CD4-positive, alpha-beta memory T cell (primary cell): Measurements from ENCODE around the gene SERPINH1. TPM values are rescaled to one million over a fixed set of nuclear protein-coding genes. Genes with fewer than 3 reads are reported as not detected.

ENCODE experiments used
- CTCF ChIA-PET: fragments of 350-600 bp; sonication (Branson Sonifier 250); formaldehyde crosslinking; loops from one replicate; lab custom pipeline; 2021; ENCODE audit warnings: inconsistent platforms; ENCODE audit not compliant: partially characterized antibody; lab: Charles Lee
- POLR2A ChIA-PET: fragments of 350-600 bp; sonication (Branson Sonifier 250); formaldehyde crosslinking; loops from one replicate; lab custom pipeline; 2021; ENCODE audit not compliant: partially characterized antibody; lab: Charles Lee
- DNase-seq, 5 donors: peaks; one replicate each; pipeline versions ENCODE4 v3.0.0 to v3.0.0-alpha.2; 2020 to 2022; ENCODE audit warnings: mixed read lengths in 1 of 5
- H3K27ac ChIP-seq: one replicate; pipeline ENCODE4 v1.7.0; 2013; ENCODE audit warnings: low read depth, low read length
- H3K27me3 ChIP-seq: 2 replicates; pipeline ENCODE4 v1.7.0; 2013; ENCODE audit warnings: mild to moderate bottlenecking, low read length, moderate library complexity; ENCODE audit not compliant: insufficient read depth
- H3K36me3 ChIP-seq: 2 replicates; pipeline ENCODE4 v1.7.0; 2013; ENCODE audit warnings: mild to moderate bottlenecking, low read length, moderate library complexity; ENCODE audit not compliant: insufficient read depth
- H3K4me1 ChIP-seq: 2 replicates; pipeline ENCODE4 v1.7.0; 2013; ENCODE audit warnings: mild to moderate bottlenecking, low read length, moderate library complexity; ENCODE audit not compliant: insufficient read depth
- H3K4me3 ChIP-seq, 2 donors: one replicate each; pipeline ENCODE4 v1.7.0; 2013; ENCODE audit warnings: low read length in 2 of 2, mild to moderate bottlenecking in 1 of 2
- H3K9me3 ChIP-seq, 2 donors: one replicate each; pipeline ENCODE4 v1.7.0; 2013; ENCODE audit warnings: low read length in 2 of 2, control low read depth in 1 of 2; ENCODE audit not compliant: control insufficient read depth in 1 of 2
- H3K27ac Mint-ChIP-seq, 7 donors: one replicate each; pipeline ENCODE4 v1.8.0; 2020 to 2021; ENCODE audit warnings: mixed read lengths in 7 of 7, mild to moderate bottlenecking in 6 of 7, inconsistent platforms in 3 of 7, moderate library complexity in 3 of 7
- H3K27me3 Mint-ChIP-seq, 2 donors: one replicate each; pipeline ENCODE4 v1.8.0; 2020 to 2021; ENCODE audit warnings: mixed read lengths in 2 of 2
- H3K36me3 Mint-ChIP-seq, 2 donors: one replicate each; pipeline ENCODE4 v1.8.0; 2020 to 2021; ENCODE audit warnings: mixed read lengths in 2 of 2, inconsistent platforms in 1 of 2, mild to moderate bottlenecking in 1 of 2
- H3K4me1 Mint-ChIP-seq, 4 donors: one replicate each; pipeline ENCODE4 v1.8.0; 2020 to 2021; ENCODE audit warnings: mixed read lengths in 4 of 4, mild to moderate bottlenecking in 1 of 4
- H3K4me3 Mint-ChIP-seq, 8 donors: one replicate each; pipeline ENCODE4 v1.8.0; 2020 to 2021; ENCODE audit warnings: mixed read lengths in 8 of 8, mild to moderate bottlenecking in 7 of 8, moderate library complexity in 6 of 8, inconsistent platforms in 3 of 8
- H3K9me3 Mint-ChIP-seq, 8 donors: one replicate each; pipeline ENCODE4 v1.8.0; 2020 to 2021; ENCODE audit warnings: mixed read lengths in 8 of 8, mild to moderate bottlenecking in 5 of 8, inconsistent platforms in 3 of 8, moderate library complexity in 1 of 8
- intact Hi-C: fragments of 100-400 bp; cut with micrococcal nuclease; formaldehyde crosslinking; loops from one replicate; pipeline ENCODE4 v1.15.1; 2023
- polyA plus RNA-seq, 2 donors: library from polyadenylated mRNA; unstranded; fragments of 300-500 nt; fragmentation: Illumina TruSeq; gene quantifications; one replicate each; pipeline ENCODE4 v1.2.3, GENCODE V29; 2021
- total RNA-seq, 2 experiments: library from RNA; stranded (reverse); gene quantifications; one replicate each; pipeline ENCODE4 v1.2.3, GENCODE V29; 2021

SERPINH1 gene
- total and polyA plus RNA-seq, 4 experiments from 2014 or later: 1.1 to 16.2 (median 11.3) TPM

DNA sequence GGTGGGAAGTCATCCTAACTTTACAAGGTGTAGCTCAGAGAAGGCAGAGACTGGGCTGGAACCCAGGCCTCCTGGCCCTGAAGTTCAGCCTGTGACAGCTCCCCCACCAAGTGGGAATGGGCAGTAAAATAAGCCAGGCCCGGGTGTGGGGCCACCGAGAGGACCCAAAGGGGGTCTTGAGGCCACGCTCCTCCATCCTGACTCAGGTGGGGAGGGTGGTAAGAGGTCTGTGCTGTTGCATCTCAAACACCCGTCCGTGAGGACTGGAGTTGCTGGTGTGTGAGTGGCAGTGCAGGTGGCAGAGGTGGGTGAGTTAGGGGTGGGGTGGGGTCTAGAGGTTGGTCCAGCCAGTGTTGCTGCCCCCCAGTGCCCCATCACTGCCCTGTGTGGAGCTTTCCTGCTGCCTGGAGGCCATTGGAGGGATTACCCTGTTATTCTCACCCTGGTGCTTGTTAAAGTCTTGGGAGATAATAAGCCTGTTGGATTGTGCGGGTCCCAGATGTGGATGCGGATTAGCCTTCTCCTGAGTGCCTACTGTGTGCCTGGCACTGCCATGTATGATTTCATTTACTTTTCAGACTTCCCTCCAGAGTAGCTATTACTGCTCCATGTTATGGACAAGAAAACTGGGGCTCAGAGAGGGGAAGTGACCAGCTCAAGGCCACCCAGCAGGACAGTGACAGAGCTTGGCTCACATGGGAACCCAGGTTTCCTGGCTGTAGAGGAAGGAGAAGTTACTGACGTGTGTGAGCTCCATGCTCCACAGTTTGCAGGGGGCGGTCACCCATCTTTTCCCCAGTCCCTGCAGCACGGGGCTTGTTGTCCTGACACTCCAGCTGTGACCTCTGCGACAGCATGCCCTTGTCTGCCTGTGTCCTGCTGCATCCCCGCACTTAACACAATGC is 12.9 kb downstream of the SERPINH1 start:
- no peak overlapping the region for H3K4me3 Mint-ChIP-seq
- H3K9me3 Mint-ChIP-seq: no peaks in the 10 kb centered on the region
- Histone ChIP-seq H3K9me3 (no peaks in the 10 kb centered on the region), H3K4me1 (no peaks in the 10 kb centered on the region), H3K4me3 (no peak overlapping the region), H3K27ac (no peak overlapping the region), H3K27me3 (no peaks in the 10 kb centered on the region), H3K36me3 (peaks cover 22% of the 10 kb centered on the region)
- no peak for DNase-seq
- intact Hi-C loops: no loop called here
- ChIA-PET POLR2A (no interaction called here), CTCF (interaction anchor here (0.9 to 4.1 kb wide), 7 partner anchors 10 to 190 kb away, joined by 3 to 28 read pairs (median 4); no protein-coding TSS in a partner anchor)
- peak overlapping the region in 1 of 7 donors; percentile 52 for H3K27ac Mint-ChIP-seq
- H3K4me1 Mint-ChIP-seq: no peaks in the 10 kb centered on the region
- peaks cover 0 to 2% of the 10 kb centered on the region in 2 donors for H3K27me3 Mint-ChIP-seq
- H3K36me3 Mint-ChIP-seq: peaks cover 12 to 31% of the 10 kb centered on the region in 2 donors

DNA sequence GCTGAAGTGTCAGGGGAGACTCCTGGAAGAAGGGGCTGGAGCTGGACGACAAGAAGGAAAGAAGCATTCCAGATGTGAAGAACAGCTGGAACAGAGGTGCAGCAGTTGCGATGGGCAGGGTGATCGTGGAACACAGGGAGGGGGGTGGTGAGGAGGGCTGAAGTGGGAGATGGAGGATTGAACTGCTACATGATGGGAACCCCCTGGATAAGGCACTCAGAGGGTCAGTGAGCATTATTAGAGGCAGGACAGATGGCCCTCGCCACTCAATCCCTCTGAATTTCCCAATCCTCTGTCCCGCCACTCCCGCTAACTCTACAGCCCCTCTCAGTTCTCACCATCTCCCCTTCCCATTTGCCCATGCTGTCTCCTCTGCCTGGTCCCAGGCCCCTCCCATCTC is 14.0 kb downstream of the SERPINH1 start:
- H3K4me1 Mint-ChIP-seq: no peaks in the 10 kb centered on the region
- H3K4me3 Mint-ChIP-seq: no peak overlapping the region
- Histone ChIP-seq H3K4me3 (no peak overlapping the region), H3K27me3 (no peaks in the 10 kb centered on the region), H3K4me1 (no peaks in the 10 kb centered on the region), H3K36me3 (peaks cover 12% of the 10 kb centered on the region), H3K9me3 (no peaks in the 10 kb centered on the region), H3K27ac (no peak overlapping the region)
- DNase-seq: no peak
- H3K9me3 Mint-ChIP-seq: no peaks in the 10 kb centered on the region
- peak overlapping the region in 1 of 7 donors; percentile 24 for H3K27ac Mint-ChIP-seq
- H3K36me3 Mint-ChIP-seq: peaks cover 7 to 22% of the 10 kb centered on the region in 2 donors
- CTCF ChIA-PET: interaction anchor here (0.6 to 4.1 kb wide), 14 partner anchors 11 to 1207 kb away, joined by 3 to 28 read pairs (median 3); no protein-coding TSS in a partner anchor
- POLR2A ChIA-PET: no interaction called here
- intact Hi-C loops: loop anchor here (2.0 kb wide), 1 partner anchor 131 kb away; no protein-coding TSS in a partner anchor
- H3K27me3 Mint-ChIP-seq: peaks cover 0 to 2% of the 10 kb centered on the region in 2 donors

DNA sequence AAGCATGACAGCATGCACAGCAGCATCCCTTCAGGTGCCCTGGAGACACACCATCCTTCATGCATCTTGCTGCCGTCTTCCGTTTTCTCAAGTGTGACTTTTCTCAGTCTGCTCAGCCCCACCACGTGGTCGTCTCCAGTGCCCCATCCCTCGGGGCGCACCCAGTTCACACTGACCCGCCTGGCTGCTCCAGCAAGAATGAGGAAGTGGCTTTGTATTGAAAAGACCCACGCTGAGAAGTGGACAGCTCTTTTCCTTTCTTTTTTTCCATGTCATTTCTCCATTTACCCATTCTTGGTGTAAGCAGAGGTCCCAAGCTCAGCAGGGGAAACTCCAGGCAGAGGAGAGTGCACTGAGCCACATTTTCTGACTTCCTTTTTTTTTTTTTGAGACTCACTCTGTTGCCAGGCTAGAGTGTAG is 14.5 kb downstream of the SERPINH1 start:
- Mint-ChIP-seq H3K27me3 (peaks cover 0 to 2% of the 10 kb centered on the region in 2 donors), H3K4me1 (no peaks in the 10 kb centered on the region), H3K27ac (no peak overlapping the region), H3K4me3 (no peak overlapping the region), H3K9me3 (no peaks in the 10 kb centered on the region), H3K36me3 (peaks cover 4 to 17% of the 10 kb centered on the region in 2 donors)
- no peak overlapping the region for H3K4me3 ChIP-seq
- ChIA-PET POLR2A (no interaction called here), CTCF (interaction anchor here (0.6 to 4.1 kb wide), 11 partner anchors 15 to 1208 kb away, joined by 3 to 28 read pairs (median 3); no protein-coding TSS in a partner anchor)
- H3K4me1 ChIP-seq: no peaks in the 10 kb centered on the region
- H3K9me3 ChIP-seq: no peaks in the 10 kb centered on the region
- H3K36me3 ChIP-seq: peaks cover 8% of the 10 kb centered on the region
- no peak for DNase-seq
- H3K27ac ChIP-seq: no peak overlapping the region
- no peaks in the 10 kb centered on the region for H3K27me3 ChIP-seq
- intact Hi-C loops: loop anchor here (2.0 kb wide), 1 partner anchor 132 kb away; no protein-coding TSS in a partner anchor

DNA sequence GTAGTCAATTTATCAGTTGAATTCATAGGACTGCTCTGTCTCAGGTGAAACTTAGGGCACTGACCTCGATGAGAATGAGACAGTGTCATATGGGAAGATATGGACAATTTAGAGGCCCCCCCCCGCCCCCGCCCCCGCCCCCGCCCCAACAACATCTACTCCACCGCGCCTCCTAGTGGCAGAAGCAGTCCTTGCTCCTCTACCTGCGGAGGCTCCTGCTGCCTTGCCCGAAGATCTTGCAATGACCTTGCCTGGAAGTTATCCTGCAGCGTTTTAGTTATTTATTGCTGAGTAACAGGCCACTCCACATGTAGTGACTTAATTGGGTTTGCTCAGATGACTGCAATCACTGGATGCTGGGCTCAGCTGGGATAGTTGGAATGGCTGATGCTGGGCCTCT is 15.2 kb downstream of the SERPINH1 start:
- intact Hi-C loops: loop anchor here (1.0 to 2.0 kb wide), 3 partner anchors 30 to 189 kb away; no protein-coding TSS in a partner anchor
- H3K36me3 Mint-ChIP-seq: peaks cover 4 to 11% of the 10 kb centered on the region in 2 donors
- Histone ChIP-seq H3K27me3 (no peaks in the 10 kb centered on the region), H3K9me3 (no peaks in the 10 kb centered on the region), H3K4me1 (peaks cover 2% of the 10 kb centered on the region), H3K4me3 (no peak overlapping the region), H3K27ac (no peak overlapping the region), H3K36me3 (peaks cover 2% of the 10 kb centered on the region)
- no peak overlapping the region for H3K27ac Mint-ChIP-seq
- H3K27me3 Mint-ChIP-seq: peaks cover 0 to 2% of the 10 kb centered on the region in 2 donors
- POLR2A ChIA-PET: interaction anchor here (1.3 kb wide), 1 partner anchor 15 kb away, joined by 3 read pairs; the partner anchor contains the start of gene SERPINH1
- CTCF ChIA-PET: interaction anchor here (0.8 to 4.1 kb wide), 13 partner anchors 9 to 189 kb away, joined by 3 to 28 read pairs (median 4); partner anchors contain the start of gene SERPINH1
- peaks cover 2 to 4% (median 2%) of the 10 kb centered on the region in 4 donors for H3K4me1 Mint-ChIP-seq
- DNase-seq: peak; percentile 37 to 60 (median 48)
- peaks cover 0 to 1% (median 0%) of the 10 kb centered on the region in 8 donors for H3K9me3 Mint-ChIP-seq
- no peak overlapping the region for H3K4me3 Mint-ChIP-seq

DNA sequence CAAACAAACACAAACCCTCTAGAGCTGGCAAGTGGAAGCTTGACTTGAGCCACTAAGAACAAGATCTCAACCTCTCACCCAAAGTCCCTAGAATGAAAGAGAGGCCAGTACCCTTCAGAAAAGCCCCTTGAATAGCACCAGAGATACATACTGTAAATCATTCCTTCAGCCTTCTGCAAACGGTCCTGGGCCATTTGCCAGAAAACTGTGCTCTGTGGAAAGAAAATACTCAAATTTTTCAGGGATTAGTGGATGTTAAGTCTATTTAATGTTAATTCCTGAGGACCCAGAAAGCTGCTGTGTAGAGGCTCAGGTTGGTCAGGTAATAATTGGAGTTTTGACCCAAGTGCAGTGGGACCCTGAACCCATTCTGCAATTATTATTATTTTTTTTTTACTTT is 16.9 kb downstream of the SERPINH1 start:
- H3K9me3 ChIP-seq: no peaks in the 10 kb centered on the region
- H3K27ac Mint-ChIP-seq: no peak overlapping the region
- intact Hi-C loops: no loop called here

DNA sequence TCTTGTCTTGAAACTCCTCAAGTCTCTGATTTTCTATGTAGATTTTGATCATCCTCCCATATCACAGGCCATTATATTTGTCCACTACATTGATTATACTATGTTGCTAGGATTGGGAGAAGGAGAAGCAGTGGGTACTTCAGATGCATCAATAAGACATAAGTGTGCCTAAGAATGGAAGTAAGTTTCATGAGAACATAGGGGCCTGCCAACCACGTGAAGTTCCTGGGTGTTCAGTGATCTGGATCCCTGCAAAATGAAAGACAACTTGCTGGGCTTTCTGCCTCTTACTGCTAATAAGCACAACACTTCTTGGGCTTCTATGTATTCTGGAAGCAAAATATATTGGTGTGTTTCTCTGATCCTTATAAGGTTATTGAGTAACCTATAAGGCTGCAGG is 17.8 kb downstream of the SERPINH1 start:
- peaks cover 11% of the 10 kb centered on the region for H3K4me1 ChIP-seq
- Mint-ChIP-seq H3K27me3 (peaks cover 0 to 2% of the 10 kb centered on the region in 2 donors), H3K4me3 (no peak overlapping the region), H3K4me1 (peaks cover 8 to 16% (median 14%) of the 10 kb centered on the region in 4 donors), H3K36me3 (no peaks in the 10 kb centered on the region), H3K9me3 (peaks cover 0 to 2% (median 0%) of the 10 kb centered on the region in 8 donors), H3K27ac (no peak overlapping the region)
- H3K27me3 ChIP-seq: no peaks in the 10 kb centered on the region
- ChIA-PET POLR2A (no interaction called here), CTCF (no interaction called here)
- intact Hi-C loops: loop anchor here (10.0 kb wide), 1 partner anchor 235 kb away; the partner anchor contains the start of gene UVRAG
- H3K36me3 ChIP-seq: no peaks in the 10 kb centered on the region
- no peak for DNase-seq
- no peaks in the 10 kb centered on the region for H3K9me3 ChIP-seq
- H3K4me3 ChIP-seq: no peak overlapping the region
- H3K27ac ChIP-seq: no peak overlapping the region

More for the DNA sequence above, 16.9 kb downstream of the SERPINH1 start:
- ChIA-PET POLR2A (interaction anchor here (1.4 kb wide), 1 partner anchor 10 kb away, joined by 3 read pairs; no protein-coding TSS in a partner anchor), CTCF (interaction anchor here (1.2 to 2.8 kb wide), 4 partner anchors 12 to 190 kb away, joined by 3 to 23 read pairs (median 4); no protein-coding TSS in a partner anchor)
- Histone ChIP-seq H3K27me3 (no peaks in the 10 kb centered on the region), H3K27ac (no peak overlapping the region), H3K36me3 (no peaks in the 10 kb centered on the region), H3K4me1 (peaks cover 11% of the 10 kb centered on the region), H3K4me3 (no peak overlapping the region)
- Mint-ChIP-seq H3K4me1 (peaks cover 8 to 13% (median 11%) of the 10 kb centered on the region in 4 donors), H3K36me3 (peaks cover 0 to under 1% of the 10 kb centered on the region in 2 donors), H3K9me3 (peaks cover 0 to 2% (median 0%) of the 10 kb centered on the region in 8 donors), H3K4me3 (no peak overlapping the region), H3K27me3 (peaks cover 0 to 2% of the 10 kb centered on the region in 2 donors)
- DNase-seq: no peak
